T-cell (primary cell): ENCODE results near the gene KLF9. TPM values are rescaled to one million over a fixed set of nuclear protein-coding genes. Genes with fewer than 3 reads are reported as not detected.

ENCODE experiments used
- ATAC-seq, 4 experiments: fragments of 200-7000 bp in 3 of 4; fragments of 150-1000 bp in 1 of 4; cut with Tn5 transposase; replicated peaks in 1 of 4; 1 replicate in 3 of 4; 2 replicates in 1 of 4; pipeline ENCODE4 v1.10.0; 2021; ENCODE audit warnings: moderate library complexity in 3 of 4, mild to moderate bottlenecking in 2 of 4, moderate number of reproducible peaks in 1 of 4
- CTCF ChIA-PET, 2 donors: fragments of 300-600 bp; sonication (Branson Sonifier 250); formaldehyde crosslinking; loops; one replicate each; lab custom pipeline; 2022; ENCODE audit warnings: antibody characterized with exemption in 2 of 2; lab: Charles Lee
- POLR2A ChIA-PET, 2 donors: fragments of 300-600 bp; sonication (Branson Sonifier 250); formaldehyde crosslinking; loops; one replicate each; lab custom pipeline; 2022; ENCODE audit warnings: antibody characterized with exemption in 2 of 2; lab: Charles Lee
- DNase-seq, 35 experiments: peaks; one replicate each; pipeline versions ENCODE4 v3.0.0 to v3.0.0-alpha.2; 2013 to 2023
- H3K27ac ChIP-seq: one replicate; pipeline ENCODE4 v1.5.1; 2013; ENCODE audit warnings: low read length
- H3K27me3 ChIP-seq, 2 experiments: replicated peaks in 1 of 2; 1 replicate in 1 of 2; 2 replicates in 1 of 2; pipeline versions ENCODE4 v1.6.1 to v1.7.0; 2013; ENCODE audit warnings: low read length in 1 of 2, mixed read lengths in 1 of 2; ENCODE audit not compliant: control insufficient read depth in 2 of 2, insufficient read depth in 2 of 2; ENCODE audit errors: extremely low read depth in 1 of 2
- H3K36me3 ChIP-seq, 2 donors: 1 replicate in 1 of 2; 2 replicates in 1 of 2; pipeline versions ENCODE4 v1.6.1 to v1.7.0; 2013; ENCODE audit warnings: low read length in 1 of 2; ENCODE audit not compliant: control insufficient read depth in 2 of 2, insufficient read depth in 1 of 2; ENCODE audit errors: extremely low read depth in 1 of 2
- H3K4me1 ChIP-seq, 2 experiments: 1 replicate in 1 of 2; 2 replicates in 1 of 2; pipeline versions ENCODE4 v1.6.1 to v1.7.0; 2013; ENCODE audit warnings: low read length in 2 of 2, mixed read lengths in 1 of 2; ENCODE audit not compliant: insufficient read depth in 2 of 2, control insufficient read depth in 1 of 2; ENCODE audit errors: extremely low read depth in 1 of 2
- H3K4me3 ChIP-seq, 2 donors: 1 replicate in 1 of 2; 2 replicates in 1 of 2; pipeline versions ENCODE4 v1.5.1 to v1.7.0; 2013; ENCODE audit warnings: mild to moderate bottlenecking in 2 of 2, low read length in 1 of 2, moderate library complexity in 1 of 2; ENCODE audit not compliant: control insufficient read depth in 1 of 2; ENCODE audit errors: extremely low read depth in 1 of 2
- H3K9me3 ChIP-seq: 2 replicates; pipeline ENCODE4 v1.7.0; 2013
- H3K27ac Mint-ChIP-seq, 2 donors: one replicate each; pipeline ENCODE4 v1.8.0; 2020 to 2021; ENCODE audit warnings: mild to moderate bottlenecking in 2 of 2, mixed read lengths in 2 of 2
- H3K27me3 Mint-ChIP-seq, 2 donors: one replicate each; pipeline ENCODE4 v1.8.0; 2021 to 2022; ENCODE audit warnings: mixed read lengths in 2 of 2
- H3K36me3 Mint-ChIP-seq: one replicate; pipeline ENCODE4 v1.8.0; 2021; ENCODE audit warnings: mixed read lengths
- H3K4me1 Mint-ChIP-seq, 3 donors: one replicate each; pipeline ENCODE4 v1.8.0; 2020 to 2022; ENCODE audit warnings: mixed read lengths in 3 of 3, mild to moderate bottlenecking in 1 of 3
- H3K4me3 Mint-ChIP-seq, 3 donors: one replicate each; pipeline ENCODE4 v1.8.0; 2020 to 2022; ENCODE audit warnings: mild to moderate bottlenecking in 3 of 3, mixed read lengths in 3 of 3, moderate library complexity in 3 of 3
- H3K9me3 Mint-ChIP-seq, 3 donors: one replicate each; pipeline ENCODE4 v1.8.0; 2020 to 2022; ENCODE audit warnings: mixed read lengths in 3 of 3
- WGBS: methylation state at CpG from one replicate; pipeline ENCODE4 v1.1.5; 2013; ENCODE audit warnings: missing lambda C conversion rate; ENCODE audit not compliant: insufficient coverage; 5-methylcytosine and 5-hydroxymethylcytosine counted together
- total RNA-seq, 35 experiments: library from RNA in 6 of 35; stranded (reverse) in 6 of 35; fragments of 120-200 nt in 1 of 35; gene quantifications; one replicate each; pipeline versions ENCODE4 v1.2.1 to v1.2.4 and lab custom pipeline; 2013 to 2026

Gene KLF9
- total RNA-seq, 5 donors from 2014 or later (not counting 1 experiment from before 2014, with no cell fraction given), result 21.7 to 91.7 (median 23.6) TPM

- peak; percentile 87 to 97 (median 94) for ATAC-seq
- Histone ChIP-seq H3K4me3 (peak overlapping the region in 1 of 2 donors; percentile 6), H3K27me3 (no peaks in the 10 kb centered on the region), H3K27ac (peak overlapping the region; percentile 80), H3K36me3 (no peaks in the 10 kb centered on the region), H3K4me1 (peaks cover 9 to 68% of the 10 kb centered on the region in 2 experiments), H3K9me3 (no peaks in the 10 kb centered on the region)
- peak overlapping the region; percentile 92 to 93 for H3K27ac Mint-ChIP-seq
- H3K36me3 Mint-ChIP-seq, result no peaks in the 10 kb centered on the region
- WGBS, result no CpG with 5 or more reads among the region's 4 CpGs
- H3K27me3 Mint-ChIP-seq, result no peaks in the 10 kb centered on the region
- ChIA-PET CTCF (interaction anchor here (0.7 to 1.4 kb wide), 3 partner anchors 12 to 277 kb away, joined by 3 to 5 read pairs (median 3); no protein-coding TSS in a partner anchor), POLR2A (interaction anchor here in 1 of 2 donors (0.7 kb wide), 1 partner anchor 43 kb away, joined by 4 read pairs; no protein-coding TSS in a partner anchor)
- no peaks in the 10 kb centered on the region for H3K9me3 Mint-ChIP-seq
- peaks cover 77 to 84% (median 78%) of the 10 kb centered on the region in 3 donors for H3K4me1 Mint-ChIP-seq
- peak in 8 of 35 experiments; percentile 10 to 71 (median 20) for DNase-seq
- H3K4me3 Mint-ChIP-seq, result peak overlapping the region; percentile 40 to 65 (median 55)
Measured at GRCh38 chr9:70398145-70398556, 16.3 kb downstream of the KLF9 start.

- no peak overlapping the region for H3K4me3 Mint-ChIP-seq
- no peaks in the 10 kb centered on the region for H3K9me3 Mint-ChIP-seq
- peak overlapping the region; percentile 80 for H3K27ac ChIP-seq
- H3K36me3 Mint-ChIP-seq, result peaks cover 2% of the 10 kb centered on the region
- no peaks in the 10 kb centered on the region for H3K9me3 ChIP-seq
- peaks cover 87 to 89% (median 89%) of the 10 kb centered on the region in 3 donors for H3K4me1 Mint-ChIP-seq
- peak overlapping the region; percentile 85 to 87 for H3K27ac Mint-ChIP-seq
- POLR2A ChIA-PET, result interaction anchor here in 1 of 2 donors (1.2 kb wide), 1 partner anchor 8 kb away, joined by 3 read pairs; no protein-coding TSS in a partner anchor
- no CpG with 5 or more reads among the region's 6 CpGs for WGBS
- H3K36me3 ChIP-seq, result no peaks in the 10 kb centered on the region
- CTCF ChIA-PET, result no interaction called here
- no peak for ATAC-seq
- H3K27me3 ChIP-seq, result no peaks in the 10 kb centered on the region
- DNase-seq, result no peak
- no peak overlapping the region for H3K4me3 ChIP-seq
- no peaks in the 10 kb centered on the region for H3K27me3 Mint-ChIP-seq
- H3K4me1 ChIP-seq, result peaks cover 13 to 77% of the 10 kb centered on the region in 2 experiments
Measured at GRCh38 chr9:70395652-70396051, 18.8 kb downstream of the KLF9 start.

GRCh38 chr9:70392850-70393249 is 21.6 kb downstream of the KLF9 start:
- Histone ChIP-seq H3K27me3 (no peaks in the 10 kb centered on the region), H3K9me3 (no peaks in the 10 kb centered on the region), H3K36me3 (no peaks in the 10 kb centered on the region), H3K4me3 (no peak overlapping the region), H3K4me1 (peaks cover 13 to 64% of the 10 kb centered on the region in 2 experiments), H3K27ac (no peak overlapping the region)
- Mint-ChIP-seq H3K36me3 (peaks cover 12% of the 10 kb centered on the region), H3K27ac (peak overlapping the region in 1 of 2 donors; percentile 70), H3K4me1 (peaks cover 85 to 87% (median 85%) of the 10 kb centered on the region in 3 donors), H3K4me3 (peak overlapping the region in 1 of 3 donors; percentile 40), H3K9me3 (no peaks in the 10 kb centered on the region), H3K27me3 (no peaks in the 10 kb centered on the region)
- ATAC-seq (no peak), DNase-seq (no peak)
- ChIA-PET POLR2A (interaction anchor here in 1 of 2 donors (0.6 kb wide), 1 partner anchor 146 kb away, joined by 3 read pairs; no protein-coding TSS in a partner anchor), CTCF (interaction anchor here in 1 of 2 donors (1.2 kb wide), 1 partner anchor 18 kb away, joined by 5 read pairs; no protein-coding TSS in a partner anchor)
- WGBS, result 82% methylated on average over 2 of the region's 3 CpGs

- peak in 1 of 35 experiments; percentile 29 for DNase-seq
- WGBS, result no CpG with 5 or more reads among the region's 2 CpGs
- Mint-ChIP-seq H3K4me1 (peaks cover 84 to 86% (median 84%) of the 10 kb centered on the region in 3 donors), H3K27ac (peak overlapping the region in 1 of 2 donors; percentile 70), H3K36me3 (peaks cover 18% of the 10 kb centered on the region), H3K4me3 (peak overlapping the region in 1 of 3 donors; percentile 78), H3K27me3 (no peaks in the 10 kb centered on the region), H3K9me3 (no peaks in the 10 kb centered on the region)
- peaks cover 8 to 61% of the 10 kb centered on the region in 2 experiments for H3K4me1 ChIP-seq
- POLR2A ChIA-PET, result interaction anchor here in 1 of 2 donors (1.3 kb wide), 1 partner anchor 10 kb away, joined by 4 read pairs; no protein-coding TSS in a partner anchor
- CTCF ChIA-PET, result no interaction called here
- no peak overlapping the region for H3K4me3 ChIP-seq
- no peaks in the 10 kb centered on the region for H3K9me3 ChIP-seq
- no peak overlapping the region for H3K27ac ChIP-seq
- peak in 3 of 4 experiments; percentile 37 to 54 (median 49) for ATAC-seq
- peaks cover 0 to 5% of the 10 kb centered on the region in 2 donors for H3K36me3 ChIP-seq
- H3K27me3 ChIP-seq, result no peaks in the 10 kb centered on the region
Measured at GRCh38 chr9:70392189-70392588, 22.3 kb downstream of the KLF9 start.

GRCh38 chr9:70390933-70391341 is 23.5 kb downstream of the KLF9 start:
- Histone ChIP-seq H3K9me3 (no peaks in the 10 kb centered on the region), H3K27ac (no peak overlapping the region), H3K36me3 (peaks cover 0 to 18% of the 10 kb centered on the region in 2 donors), H3K27me3 (no peaks in the 10 kb centered on the region), H3K4me1 (peaks cover 8 to 55% of the 10 kb centered on the region in 2 experiments), H3K4me3 (no peak overlapping the region)
- Mint-ChIP-seq H3K36me3 (peaks cover 30% of the 10 kb centered on the region), H3K9me3 (no peaks in the 10 kb centered on the region), H3K4me1 (peaks cover 85 to 87% (median 86%) of the 10 kb centered on the region in 3 donors), H3K27me3 (no peaks in the 10 kb centered on the region), H3K4me3 (peak overlapping the region; percentile 2 to 78 (median 19)), H3K27ac (peak overlapping the region in 1 of 2 donors; percentile 75)
- ChIA-PET POLR2A (interaction anchor here (0.6 to 1.3 kb wide), 5 partner anchors 10 to 194 kb away, joined by 3 to 7 read pairs (median 4); no protein-coding TSS in a partner anchor), CTCF (interaction anchor here (0.7 to 1.3 kb wide), 5 partner anchors 13 to 1574 kb away, joined by 3 to 5 read pairs (median 3); no protein-coding TSS in a partner anchor)
- 100% methylated on average over 1 of the region's 2 CpGs for WGBS
- peak in 3 of 4 experiments; percentile 53 to 67 (median 61) for ATAC-seq
- no peak for DNase-seq

GRCh38 chr9:70389621-70390266 is 24.7 kb downstream of the KLF9 start:
- DNase-seq (no peak), ATAC-seq (peak in 1 of 4 experiments; percentile 21)
- Histone ChIP-seq H3K27me3 (no peaks in the 10 kb centered on the region), H3K4me1 (peaks cover 8 to 49% of the 10 kb centered on the region in 2 experiments), H3K27ac (no peak overlapping the region), H3K4me3 (no peak overlapping the region), H3K36me3 (peaks cover 0 to 24% of the 10 kb centered on the region in 2 donors), H3K9me3 (no peaks in the 10 kb centered on the region)
- Mint-ChIP-seq H3K4me3 (peak overlapping the region in 1 of 3 donors; percentile 78), H3K27ac (no peak overlapping the region), H3K4me1 (peaks cover 80 to 86% (median 82%) of the 10 kb centered on the region in 3 donors), H3K27me3 (no peaks in the 10 kb centered on the region), H3K9me3 (no peaks in the 10 kb centered on the region), H3K36me3 (peaks cover 33% of the 10 kb centered on the region)
- ChIA-PET POLR2A (interaction anchor here in 1 of 2 donors (0.5 to 0.8 kb wide), 3 partner anchors 12 to 502 kb away, joined by 3 read pairs; no protein-coding TSS in a partner anchor), CTCF (interaction anchor here in 1 of 2 donors (0.5 to 0.7 kb wide), 2 partner anchors 75 to 219 kb away, joined by 3 read pairs; no protein-coding TSS in a partner anchor)
- WGBS, result 82% methylated on average over 3 of the region's 10 CpGs
